CD4-positive, alpha-beta T cell treated with Interleukin-17A for 1 hour (primary cell): Measurements from ENCODE around the gene ABHD5.

Experiments used
- DNase-seq: peaks from one replicate; pipeline ENCODE4 v3.0.0-alpha.2; 2020

The ABHD5 gene

DNA sequence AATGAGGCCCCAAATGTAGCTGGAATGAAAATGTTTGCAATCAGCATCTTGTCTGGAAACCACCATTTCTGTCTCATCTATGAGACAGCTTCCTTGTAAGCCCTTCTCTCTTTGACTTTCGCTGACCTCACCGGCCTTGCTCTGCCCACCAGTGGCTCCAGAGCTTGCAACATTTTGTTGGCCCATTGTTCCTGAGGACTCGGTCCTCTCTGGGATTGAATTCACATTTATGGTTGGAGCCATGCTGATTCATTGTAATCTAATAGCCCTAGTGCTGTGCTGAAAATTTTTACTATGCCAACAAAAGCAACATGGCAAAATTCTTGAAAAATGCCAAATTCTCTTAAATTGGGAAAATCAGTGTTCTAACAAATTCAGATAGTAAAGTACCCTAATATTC lies 37.2 kb downstream of the ABHD5 start:
- DNase-seq: no peak

DNA sequence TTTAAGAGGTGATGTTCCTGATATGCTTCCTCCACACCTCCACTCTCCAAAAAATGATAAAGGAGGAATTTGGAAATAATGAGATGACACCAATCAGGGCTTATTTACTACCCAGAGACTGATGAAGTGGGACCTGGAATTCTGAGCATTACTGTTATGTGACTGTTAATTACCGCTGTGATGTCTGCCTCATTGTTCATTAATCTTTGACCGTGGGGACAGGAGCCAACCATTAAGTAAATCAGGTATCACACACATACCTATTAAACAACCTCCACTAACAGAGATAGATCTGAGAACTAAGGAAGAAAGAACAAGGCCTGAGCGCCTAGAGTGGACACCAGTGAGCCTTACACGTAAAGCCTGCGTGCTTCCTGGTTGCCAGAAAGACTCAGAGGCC lies 37.7 kb downstream of the ABHD5 start:
- DNase-seq: no peak

DNA sequence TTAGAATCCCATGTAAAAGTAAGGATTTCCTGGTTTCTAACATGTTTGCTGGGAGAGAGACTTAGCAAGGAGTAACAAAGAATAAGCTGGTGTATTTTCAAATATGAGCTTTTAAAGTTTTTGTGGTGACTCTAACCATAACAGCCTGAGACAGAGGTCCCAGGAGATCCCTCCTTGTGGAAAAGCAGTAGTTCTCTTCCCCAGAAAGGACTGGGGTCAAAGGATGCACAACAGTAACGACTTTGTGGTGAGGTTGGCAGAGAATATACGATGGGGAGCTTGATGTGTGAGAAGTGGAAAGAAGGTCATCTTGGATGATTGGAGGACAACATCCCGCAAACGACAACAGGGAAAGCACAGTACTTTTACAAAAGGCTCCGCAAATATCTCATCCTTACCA lies 38.2 kb downstream of the ABHD5 start:
- DNase-seq: no peak

DNA sequence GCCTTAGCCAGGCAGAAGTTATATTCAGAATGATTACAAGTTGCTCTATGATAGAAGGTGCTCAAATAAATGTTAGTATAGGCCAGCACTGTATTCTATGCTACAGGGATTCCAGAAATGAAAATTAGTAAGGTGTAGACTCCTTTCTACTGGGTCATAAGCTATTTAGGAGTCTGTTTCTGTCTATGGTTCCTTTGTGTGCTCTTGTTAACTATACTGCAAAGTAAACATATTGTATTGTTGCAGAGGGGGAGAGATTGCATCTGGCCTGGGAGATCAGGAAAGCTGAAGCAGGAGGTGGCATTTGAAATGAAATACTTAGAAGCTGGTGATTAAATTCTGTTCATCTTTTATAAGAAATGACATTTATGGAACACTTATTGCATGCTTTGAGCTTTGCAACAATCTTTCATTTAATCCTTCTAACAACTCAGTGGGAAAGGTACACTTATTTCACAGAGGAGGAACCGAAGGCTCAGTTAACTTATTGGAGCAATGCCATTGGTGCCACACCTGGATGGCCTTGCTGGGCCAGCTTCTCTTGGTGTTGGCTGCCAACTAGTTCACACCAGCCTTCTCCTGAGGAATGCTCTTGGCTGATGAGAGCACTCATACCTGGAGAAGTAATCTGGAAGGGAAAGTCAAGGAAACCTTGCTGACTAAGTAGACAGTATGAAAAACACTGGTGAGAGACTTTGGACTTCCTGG lies 39.1 kb downstream of the ABHD5 start:
- DNase-seq: no peak

DNA sequence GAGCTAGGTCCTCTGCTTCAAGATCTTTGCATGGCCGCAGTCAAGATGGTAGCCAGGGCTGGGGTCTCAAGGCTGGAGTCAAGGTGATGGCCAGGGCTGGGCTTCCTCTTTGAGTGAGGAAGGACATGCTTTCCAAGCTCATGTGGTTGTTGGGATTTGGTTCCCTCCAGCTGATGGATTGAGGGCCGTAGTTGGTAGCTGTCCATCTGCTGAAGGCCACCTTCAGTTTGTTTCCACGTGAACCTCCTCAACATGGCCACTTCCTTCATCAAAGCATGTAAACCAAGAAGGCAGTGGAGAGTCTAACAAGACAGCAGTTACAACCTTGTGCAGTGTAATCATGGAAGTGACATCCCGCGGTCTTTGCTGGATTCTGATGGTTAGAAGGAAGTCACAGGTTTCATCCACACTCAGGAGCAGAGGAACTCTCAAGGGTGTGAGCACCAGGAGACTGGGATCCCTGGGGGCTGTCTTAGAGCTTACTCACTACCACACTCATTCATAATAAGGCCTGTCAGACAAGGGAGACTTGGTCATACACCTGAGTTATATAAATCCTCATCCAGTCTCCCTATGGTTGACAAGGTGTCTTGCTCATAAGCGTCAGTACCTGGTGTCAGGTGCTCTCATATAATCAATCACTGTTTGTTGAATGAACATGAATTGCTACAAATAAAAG lies 42.1 kb downstream of the ABHD5 start:
- no peak for DNase-seq

GRCh38 chr3:43733459-43734384 lies 43.0 kb downstream of the ABHD5 start:
- no peak for DNase-seq

GRCh38 chr3:43734685-43735084 lies 43.9 kb downstream of the ABHD5 start:
- no peak for DNase-seq

- no peak for DNase-seq
Measured at GRCh38 chr3:43735618-43736017, 44.9 kb downstream of the ABHD5 start.

DNA sequence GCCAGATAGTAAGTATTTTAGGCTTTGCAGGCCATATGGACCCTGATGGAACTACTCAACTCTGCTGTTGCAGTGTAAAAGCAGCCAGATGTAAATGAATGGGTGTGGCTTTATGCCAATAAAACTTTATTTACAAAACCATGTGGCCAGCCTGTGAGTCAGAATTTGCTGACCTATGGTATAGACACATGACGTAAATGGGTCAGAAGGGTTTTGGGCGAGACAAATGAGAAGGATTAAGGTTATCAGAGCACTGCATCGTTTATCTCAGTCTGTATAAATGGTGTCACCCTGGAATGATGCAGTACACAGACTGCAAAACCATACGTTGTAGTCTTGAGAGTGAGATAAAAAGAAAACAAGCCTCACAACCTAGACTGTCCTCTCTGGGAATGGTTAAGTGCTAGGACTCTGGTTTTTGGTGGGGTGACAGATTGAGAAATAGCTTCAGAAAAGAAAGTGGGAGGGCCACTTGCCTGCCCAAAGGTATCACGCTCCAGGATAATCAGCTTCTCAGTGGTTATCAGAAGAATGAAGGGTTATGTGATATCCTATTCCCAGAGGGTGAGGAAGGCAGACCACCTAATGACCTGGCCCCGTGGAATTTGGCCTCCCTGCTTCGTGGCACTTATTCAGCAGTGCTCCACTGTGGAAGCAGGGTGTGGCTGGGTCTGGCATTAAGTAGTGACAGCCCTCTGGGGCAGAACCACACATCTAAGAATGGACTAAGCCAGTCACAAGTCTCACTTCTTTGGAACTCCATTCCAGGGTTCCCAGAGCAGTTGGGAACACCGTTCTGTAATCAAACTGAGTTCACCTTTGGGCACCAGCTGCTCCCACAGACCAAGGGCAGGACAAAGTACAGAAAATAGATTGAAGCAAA lies 46.1 kb downstream of the ABHD5 start:
- no peak for DNase-seq

DNA sequence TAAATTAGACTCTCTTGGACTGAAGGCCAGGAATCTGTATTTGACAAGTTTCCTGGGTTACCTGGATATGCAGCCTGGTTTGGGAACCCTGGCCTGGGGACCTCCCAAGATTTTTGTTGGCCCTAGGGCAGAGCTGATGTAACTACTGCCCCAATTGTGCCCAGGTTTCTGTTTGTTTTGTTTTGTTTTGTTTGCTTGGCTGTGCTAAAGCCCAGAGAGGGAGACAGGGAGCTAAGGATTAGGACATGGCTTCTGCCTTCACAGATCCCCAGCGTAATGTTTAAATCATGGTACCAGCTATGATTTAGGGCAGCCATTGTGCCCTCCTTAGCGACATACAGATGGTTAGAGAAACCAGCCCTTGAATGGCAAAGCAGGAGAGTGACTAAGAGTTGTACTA lies 47.6 kb downstream of the ABHD5 start:
- DNase-seq: no peak

GRCh38 chr3:43742920-43743319 lies 52.2 kb downstream of the ABHD5 start:
- DNase-seq: no peak

- DNase-seq: no peak
Measured at GRCh38 chr3:43747641-43748040, 56.9 kb downstream of the ABHD5 start.

DNA sequence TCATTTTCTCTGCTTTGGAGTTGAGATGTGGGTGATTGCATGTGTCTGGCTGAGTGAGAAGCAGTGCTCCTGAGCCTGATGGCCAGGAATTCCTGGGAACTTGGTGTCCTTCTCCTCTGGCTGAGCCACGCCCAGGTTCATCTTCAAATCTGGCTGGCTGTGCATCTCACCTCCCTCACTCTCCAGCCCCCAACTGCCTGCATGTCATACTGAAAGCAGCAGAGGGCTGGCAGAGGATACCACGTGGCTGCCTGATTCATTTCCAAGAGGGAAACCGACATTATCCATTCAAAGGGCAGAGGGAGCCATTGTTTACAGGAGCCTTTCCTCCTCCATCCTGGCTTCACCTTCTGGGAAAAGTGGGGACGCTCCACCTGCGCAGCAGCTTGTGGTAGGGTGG lies 57.4 kb downstream of the ABHD5 start:
- no peak for DNase-seq

GRCh38 chr3:43748645-43749044 lies 57.9 kb downstream of the ABHD5 start:
- no peak for DNase-seq

- no peak for DNase-seq
Measured at GRCh38 chr3:43752905-43753304, 62.2 kb downstream of the ABHD5 start.

DNA sequence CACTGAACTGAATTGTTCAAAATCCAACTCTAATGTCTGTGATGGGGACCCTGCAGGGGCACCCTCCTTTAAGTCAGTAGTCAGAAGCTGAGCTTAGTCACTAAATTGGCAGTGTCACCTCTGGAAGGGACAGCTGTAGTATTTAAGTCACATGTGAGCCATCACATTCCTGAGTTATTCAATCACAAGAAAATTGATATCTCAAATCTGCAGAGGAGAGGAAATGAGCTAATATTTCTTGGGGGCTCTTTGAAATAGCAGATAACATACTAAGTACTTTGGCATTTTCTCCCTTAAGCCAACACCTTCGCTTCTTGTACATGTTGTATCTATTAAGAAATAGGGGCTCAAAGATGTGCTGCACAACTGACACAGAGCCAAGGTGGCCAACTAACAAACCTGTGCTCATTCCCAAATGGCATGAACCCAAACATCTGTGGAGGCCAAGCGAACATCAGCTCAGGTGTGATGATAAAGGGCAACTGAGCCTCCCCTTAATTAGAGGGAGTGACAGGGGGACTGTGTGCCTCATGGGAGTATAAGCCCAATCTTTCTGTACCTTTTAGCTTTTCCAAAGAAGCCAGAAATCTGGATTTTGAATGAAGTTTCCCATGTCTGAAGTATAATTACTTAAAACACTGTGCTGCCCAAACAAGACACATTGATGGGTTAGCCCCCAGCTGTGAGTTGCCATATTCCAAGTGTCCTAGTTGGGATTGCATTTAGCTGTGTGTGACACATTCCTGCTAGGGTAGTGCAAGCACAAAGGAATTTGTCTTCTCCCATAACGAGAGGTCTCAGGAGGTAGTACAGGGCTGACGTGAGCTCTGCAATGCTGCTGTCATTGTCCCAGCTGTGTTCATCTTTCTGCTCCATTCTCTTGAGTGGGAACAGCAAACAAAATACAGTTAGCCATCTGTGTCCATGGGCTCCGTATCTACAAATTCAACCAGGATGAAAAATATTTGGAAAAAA lies 63.3 kb downstream of the ABHD5 start:
- no peak for DNase-seq

DNA sequence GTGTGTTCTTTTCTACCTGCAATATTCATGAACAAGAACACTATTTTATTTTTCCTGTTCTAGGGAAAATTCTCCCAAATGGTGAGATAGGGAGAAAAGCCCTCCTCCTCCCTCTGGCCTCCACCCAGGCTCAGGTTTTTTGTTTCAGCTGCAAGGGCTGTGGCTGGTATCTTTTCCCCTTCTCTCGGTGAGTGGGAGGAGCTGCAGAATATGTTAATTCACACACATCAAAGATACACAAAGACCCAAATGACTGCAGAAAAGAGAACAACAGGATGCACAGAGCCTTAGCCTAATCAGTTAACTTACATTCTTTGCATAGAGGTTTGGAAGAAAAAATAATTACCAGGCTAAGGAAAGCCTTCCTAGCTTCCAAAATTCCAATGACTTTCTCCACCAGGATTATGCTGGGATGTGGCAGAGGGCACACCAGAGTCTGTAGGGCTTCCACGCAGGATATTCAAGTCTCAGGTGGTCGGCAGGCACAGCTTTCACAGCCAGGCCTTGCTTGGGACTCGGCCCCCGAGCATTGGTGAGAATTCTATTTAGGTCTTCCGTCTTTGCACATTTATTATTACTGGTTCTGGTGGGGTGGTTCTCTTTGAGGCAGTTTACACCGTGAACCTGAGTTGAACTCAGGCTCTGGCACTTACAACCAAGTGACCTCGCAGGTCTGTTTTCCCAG lies 64.9 kb downstream of the ABHD5 start:
- peak; percentile 54 for DNase-seq

- DNase-seq: no peak
Measured at GRCh38 chr3:43757666-43758321, 67.1 kb downstream of the ABHD5 start.

- no peak for DNase-seq
Measured at GRCh38 chr3:43758592-43759225, 68.0 kb downstream of the ABHD5 start.

- DNase-seq: peak; percentile 20
Measured at GRCh38 chr3:43759297-43759782, 68.6 kb downstream of the ABHD5 start.
